Medulla oblongata (tissue), 1 donor: Measurements from ENCODE around the gene SLC8A1.

Experiments used
- DNase-seq: peaks from one replicate; pipeline ENCODE4 v3.0.0-alpha.2; 2015; ENCODE audit errors: extremely low spot score

SLC8A1 gene

DNA sequence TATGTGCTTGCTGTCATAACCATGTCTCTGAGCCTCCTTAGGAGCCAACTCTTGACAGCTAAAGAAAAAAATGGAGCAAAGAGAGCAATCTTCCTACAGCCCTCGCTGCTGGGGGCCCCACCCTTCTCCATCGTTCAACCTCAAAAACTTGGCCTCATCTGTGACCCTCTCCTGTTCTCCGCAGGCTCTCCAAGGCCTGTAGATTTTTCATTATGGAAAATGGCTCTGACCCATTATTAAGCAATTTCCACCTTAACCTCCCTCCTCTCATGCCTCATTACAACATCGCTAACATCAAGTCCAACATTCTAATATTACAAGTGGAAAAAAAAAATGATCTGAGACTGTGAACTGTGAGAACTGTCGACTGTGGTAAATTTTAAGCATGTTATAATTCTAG, 98.7 kb downstream of the SLC8A1 start:
- DNase-seq: no peak

DNA sequence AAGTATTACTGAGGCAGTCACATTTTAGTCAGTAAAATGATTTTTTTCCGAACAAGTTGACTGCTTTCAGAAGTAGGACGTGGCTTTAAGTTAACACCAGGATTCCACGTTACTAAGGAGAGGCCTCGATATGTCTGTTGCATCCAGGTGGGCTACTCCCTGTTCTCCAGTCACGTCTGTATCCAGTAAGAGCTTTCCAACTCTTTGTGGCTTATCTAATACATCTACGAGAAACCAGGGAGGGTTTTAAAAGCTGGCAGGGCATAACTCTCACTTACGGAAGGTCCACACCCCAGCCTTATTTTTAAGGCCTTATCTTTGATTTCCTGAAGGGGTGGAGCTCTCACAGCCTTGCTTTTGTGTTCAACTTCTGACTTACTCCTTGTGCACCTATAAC, 99.2 kb downstream of the SLC8A1 start:
- DNase-seq: no peak

DNA sequence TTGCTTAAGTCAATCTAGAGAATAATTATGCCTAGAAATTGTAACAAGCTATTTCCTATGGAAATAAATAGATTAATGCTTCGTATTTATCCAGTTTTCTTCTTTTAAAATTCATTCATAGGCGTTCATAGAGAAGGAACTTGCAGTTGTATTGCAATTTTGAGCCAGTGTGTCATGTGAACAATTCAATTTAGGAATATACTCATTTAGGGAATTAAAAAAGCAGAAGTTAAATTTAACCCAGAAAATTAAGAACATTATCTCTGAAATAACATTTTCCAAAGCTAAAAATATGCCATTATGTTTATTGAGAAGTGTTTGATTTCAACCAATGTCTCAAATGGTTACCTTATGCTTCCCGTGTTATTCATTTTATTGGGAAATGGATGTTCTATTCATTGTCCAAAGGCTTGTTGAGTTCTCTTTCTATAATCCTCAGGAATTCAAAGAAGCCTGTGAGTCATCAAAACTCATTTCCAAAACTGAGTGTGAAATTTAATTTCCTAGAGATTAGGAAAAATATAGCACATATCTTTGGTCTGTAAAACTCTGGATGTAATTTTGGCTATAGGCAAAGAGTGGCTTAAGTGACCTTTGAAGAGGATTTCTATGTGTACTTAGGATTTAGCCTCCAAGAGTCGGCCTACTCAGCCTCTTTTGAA, 99.7 kb downstream of the SLC8A1 start:
- no peak for DNase-seq

DNA sequence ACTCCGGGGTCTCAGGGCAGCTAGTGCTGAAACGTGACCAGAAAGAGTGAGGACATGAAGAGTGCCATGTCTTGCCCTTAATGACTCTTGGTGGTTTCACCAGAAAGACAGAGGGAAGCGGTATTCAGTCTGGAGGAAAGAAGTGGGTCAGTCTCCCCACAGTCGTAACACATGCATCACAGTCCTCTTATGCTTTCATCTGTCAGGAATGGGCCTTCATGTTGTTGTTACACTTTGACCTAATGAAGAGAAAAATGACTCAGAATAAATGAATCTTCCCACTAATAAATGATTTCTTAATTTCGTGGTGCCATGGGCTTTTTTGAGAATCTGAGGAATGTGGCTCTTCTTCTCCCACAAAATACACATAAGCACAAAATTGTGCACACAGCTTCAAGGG, 103.2 kb downstream of the SLC8A1 start:
- no peak for DNase-seq

DNA sequence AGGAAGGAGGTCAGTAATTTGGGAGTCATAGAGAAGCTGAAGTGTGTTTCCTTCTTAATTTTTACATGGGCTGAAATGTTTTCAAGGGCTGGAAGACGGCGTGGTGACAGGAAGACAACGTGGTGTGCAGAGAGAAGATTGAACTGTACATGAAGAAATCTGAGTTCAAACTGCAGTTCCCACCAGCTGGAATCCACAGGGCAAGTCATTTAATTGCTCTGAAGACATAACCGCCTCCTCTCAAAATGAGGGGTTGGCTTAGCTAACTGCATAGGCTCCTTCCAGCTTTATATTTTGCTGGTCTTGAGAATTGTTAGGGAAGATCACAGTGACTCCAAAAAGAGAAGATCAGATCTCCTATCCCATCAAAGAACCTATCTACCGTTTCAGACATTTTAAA, 103.9 kb downstream of the SLC8A1 start:
- DNase-seq: no peak

DNA sequence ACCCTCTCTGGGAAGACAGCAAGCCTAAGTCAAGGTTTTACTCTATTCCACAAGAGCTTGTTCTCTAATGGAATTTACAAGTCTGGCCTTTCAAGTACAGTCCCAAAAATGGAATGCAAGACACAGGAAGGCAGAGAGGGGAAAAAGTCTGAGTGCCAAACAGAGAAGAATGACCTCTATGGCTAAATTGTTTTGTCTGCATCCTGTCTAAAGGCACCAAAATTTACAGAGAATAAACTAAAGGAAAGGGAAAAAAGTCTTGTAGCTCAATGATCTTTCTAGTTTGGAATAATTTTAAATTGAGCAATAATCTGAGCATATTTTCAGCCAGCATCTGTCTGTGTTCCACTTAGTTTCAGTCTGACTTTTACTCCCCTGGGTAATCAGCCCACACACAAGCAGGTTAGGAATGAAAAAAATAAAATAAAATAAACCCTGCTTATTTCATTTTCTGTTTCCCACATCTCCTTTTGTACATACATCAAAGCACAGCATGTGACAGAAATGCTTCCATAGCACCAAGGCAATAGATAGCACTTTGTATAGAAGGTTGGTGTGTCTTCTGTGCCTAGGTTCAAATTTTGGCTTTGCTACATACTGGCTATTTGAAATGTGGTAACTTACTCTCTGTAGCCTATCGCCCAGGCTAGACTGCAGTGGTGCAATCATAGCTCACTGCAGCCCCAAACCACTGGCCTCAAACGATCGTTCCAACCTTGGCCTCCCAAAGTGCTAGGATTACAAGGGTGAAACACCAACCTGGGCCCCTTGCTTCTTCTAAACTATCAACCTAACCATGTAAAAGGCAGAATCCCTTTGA, 105.1 kb downstream of the SLC8A1 start:
- DNase-seq: no peak

DNA sequence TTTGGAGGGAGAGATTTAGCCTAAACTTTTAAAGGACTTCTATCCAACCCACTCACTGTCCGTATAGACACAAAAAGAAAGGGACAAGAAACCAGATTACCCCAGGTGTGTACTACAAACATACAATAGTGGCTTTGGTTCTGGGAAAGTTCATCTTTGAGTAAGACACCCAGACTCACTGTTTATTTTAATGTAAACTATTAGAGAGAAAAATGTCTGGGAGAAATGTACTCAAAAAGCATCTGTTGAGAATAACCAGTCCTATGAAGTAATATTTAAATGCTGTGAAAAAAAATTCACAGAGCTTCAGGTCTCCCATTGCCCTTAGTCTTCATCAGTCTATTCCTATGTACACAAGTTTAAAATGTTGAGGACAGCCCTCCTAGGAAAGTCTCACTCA, 107.5 kb downstream of the SLC8A1 start:
- DNase-seq: no peak

DNA sequence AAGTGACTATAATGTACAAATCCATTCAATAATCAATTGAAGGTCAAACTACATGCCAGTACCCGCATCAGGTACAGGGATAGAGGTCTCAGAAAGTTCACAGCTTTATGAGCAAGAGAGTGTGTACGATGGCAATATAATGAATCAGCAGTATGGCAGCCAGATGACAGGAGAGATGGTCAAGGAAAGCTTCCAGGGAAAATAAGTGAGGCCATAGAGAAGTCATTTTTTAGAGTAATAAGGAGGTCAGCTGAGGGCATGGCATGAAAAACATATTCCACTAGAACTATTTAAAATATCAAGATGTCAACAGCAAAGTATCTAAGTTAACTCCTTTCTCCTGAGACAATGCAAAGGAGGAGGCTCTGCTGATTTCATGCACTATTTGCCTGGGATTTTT, 108.0 kb downstream of the SLC8A1 start:
- DNase-seq: no peak

DNA sequence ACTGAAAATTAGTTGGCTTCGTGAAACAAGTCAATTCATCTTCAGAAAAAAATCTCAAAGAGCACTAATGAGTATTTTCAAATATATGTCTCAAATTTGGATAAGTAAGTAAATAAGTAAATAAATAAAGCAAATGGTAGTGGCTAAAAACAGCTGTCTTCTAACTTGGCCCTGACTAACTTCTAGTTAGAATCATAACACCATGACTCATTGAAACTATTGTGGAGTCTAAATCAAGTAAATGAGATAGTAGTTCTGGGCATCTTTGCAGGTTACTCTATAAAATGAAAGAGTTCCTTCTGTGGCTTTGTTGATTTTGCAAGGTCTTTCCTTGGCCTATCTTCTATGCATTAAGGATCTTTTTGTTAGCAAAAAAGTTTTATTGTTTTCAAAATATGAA, 110.7 kb downstream of the SLC8A1 start:
- no peak for DNase-seq

DNA sequence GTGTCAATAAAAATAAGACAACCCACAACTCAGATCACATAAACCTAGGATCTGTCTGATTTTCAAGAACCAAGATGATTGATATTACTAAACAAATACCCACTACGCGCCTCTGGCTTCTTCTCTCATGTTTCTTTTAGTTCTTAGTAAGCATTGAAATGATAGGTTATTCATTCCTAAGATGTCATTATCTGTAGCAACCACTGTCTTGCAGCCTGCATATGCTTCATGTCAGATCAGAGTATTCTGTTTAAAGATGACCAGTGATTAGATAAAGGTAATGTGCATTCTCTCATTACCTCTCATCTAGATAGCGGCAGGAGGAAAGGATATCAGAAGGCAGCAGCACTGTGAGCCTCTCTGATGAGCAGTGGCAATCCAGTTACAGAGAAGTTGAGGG, 112.9 kb downstream of the SLC8A1 start:
- no peak for DNase-seq

DNA sequence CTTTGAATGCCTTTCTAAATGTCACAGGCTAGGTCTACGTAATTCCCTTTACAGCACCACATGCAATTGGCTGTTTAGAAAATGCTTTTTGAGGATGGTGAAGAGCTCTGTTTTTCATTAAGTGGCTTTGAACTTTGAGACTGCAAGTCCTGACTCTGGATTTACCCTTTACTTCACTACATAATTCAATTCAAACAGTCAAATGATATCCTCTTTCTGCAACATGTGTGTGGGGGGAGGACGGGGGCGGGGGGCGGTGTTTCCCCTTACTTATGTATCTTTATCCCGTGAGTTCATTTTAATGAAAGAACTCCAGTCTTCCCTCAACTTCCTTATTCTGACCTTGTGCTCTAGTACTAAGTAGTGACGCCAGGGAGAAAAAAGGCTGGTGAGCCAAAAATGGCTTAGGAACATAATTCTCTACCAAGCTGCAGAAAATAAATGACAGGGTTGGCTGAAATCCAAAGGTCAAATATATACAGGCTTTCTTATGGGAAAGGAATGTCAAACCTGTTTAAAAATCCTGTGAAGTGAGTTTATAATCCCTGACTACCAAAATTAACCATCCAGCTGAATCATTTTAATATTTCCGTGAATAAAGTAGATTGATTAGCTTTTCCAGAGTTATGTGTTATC, 119.6 kb downstream of the SLC8A1 start:
- peak; percentile 9 for DNase-seq

DNA sequence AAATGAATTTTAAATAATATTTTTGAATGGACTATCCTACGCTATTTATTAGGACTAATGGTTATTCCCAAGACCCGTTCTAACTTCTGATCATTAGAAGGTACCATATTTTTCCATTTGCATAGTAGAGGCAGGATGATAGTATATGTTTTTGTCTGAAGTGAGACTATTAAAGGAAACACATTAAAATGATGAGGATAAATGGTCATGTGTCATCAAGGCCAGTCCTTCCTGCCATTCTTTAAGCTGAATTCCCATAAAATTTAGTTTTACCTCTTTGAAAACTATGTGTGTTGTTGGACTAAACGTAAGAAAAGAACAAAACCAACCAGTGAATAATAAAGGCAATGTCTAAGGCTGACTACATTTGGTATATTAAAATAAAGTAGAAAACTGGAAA, 121.8 kb downstream of the SLC8A1 start:
- DNase-seq: no peak

DNA sequence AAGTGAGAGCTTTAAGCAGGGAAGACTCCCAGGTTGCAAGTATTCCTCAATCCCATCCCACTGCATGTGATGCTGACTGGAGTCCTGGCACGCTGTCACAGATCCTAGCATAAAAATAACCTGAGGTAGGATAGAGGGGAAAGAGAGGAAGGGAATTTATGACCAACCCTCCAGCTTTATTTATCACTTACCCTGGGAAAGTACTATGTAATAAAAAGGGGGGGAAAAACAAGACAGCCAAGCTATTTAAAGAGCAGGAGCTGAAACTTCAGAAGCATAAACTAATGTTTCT, 122.2 kb downstream of the SLC8A1 start:
- no peak for DNase-seq

DNA sequence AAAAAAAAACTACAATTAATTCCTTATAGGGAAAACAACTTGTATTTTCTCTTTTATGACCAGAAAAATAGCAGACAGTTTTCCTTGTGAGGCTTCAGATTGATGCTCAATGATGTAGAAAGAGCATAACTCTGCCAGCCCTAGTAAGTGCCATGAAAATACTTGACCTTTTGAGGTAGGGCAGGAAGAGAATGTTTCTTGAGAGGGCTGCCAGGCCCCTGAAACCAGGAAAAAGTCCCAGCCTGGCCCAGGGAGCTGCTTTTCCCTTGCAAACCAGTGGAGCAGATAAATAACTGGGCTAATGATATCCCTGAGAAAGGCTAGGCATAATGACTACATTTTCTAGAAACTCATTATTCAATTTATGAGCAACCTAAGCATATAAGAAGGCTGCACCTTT, 126.8 kb downstream of the SLC8A1 start:
- DNase-seq: peak; percentile 35

DNA sequence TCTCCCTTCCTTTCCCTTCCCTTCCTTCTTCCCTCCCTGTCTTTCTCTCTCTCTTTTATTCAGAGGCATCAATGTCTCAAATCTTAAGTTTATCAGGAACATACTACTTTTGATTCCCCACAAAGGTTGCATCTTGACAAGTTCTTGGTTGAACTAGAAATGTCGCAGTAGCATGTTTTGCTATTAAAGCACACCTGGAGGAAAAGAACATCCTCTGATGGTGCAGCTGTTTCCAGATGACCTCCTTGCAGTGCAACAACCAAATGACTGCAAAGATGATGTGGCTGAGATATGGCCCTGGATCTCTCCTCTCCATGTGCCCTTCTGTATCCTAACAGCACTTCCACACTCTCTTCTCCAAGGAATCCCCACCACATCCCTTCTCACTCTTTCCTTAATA, 127.2 kb downstream of the SLC8A1 start:
- no peak for DNase-seq

DNA sequence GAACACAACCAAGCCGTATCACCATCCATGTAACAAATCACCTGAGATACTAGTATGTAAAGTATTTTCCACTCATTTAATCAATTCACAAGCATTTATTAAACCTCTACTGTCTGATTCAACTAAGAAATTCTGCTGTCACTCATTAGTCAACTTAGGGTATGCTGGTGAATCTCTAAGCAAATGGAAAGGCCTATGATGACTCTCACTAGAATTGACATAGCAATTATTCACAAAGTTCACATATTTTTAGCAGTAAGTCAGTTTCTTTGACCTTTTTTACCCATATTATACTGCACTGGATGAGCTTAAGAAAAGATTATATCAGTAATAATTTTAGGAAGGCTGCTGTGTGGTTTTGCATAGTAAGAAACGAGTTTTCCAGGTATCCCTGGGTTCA, 130.1 kb downstream of the SLC8A1 start:
- no peak for DNase-seq

DNA sequence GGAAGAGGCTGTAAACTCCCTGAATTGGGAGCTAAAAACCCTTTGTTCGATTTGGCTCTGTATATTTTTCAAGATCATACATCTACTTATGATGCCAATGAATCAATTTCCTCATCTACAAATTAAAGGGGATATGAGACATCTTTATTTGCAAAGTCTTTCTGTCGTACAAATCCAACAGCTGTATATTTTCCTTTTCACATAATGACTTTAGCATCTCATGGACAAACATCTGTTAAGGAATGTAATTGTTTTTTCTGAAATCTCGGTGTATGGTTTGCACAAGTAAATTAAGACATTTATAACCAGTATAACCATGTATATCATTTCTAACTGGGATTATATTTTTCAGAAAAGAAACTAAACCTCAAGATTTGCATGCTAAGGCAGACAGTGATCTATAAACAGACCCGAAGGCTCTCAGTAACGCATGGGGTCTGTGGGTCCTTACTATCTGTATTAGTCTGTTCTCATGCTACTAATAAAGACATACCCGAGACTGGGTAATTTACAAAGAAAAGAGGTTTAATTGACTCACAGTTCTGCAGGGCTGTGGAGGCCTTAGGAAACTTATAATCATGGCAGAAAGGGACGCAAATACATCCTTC, 130.8 kb downstream of the SLC8A1 start:
- DNase-seq: no peak

DNA sequence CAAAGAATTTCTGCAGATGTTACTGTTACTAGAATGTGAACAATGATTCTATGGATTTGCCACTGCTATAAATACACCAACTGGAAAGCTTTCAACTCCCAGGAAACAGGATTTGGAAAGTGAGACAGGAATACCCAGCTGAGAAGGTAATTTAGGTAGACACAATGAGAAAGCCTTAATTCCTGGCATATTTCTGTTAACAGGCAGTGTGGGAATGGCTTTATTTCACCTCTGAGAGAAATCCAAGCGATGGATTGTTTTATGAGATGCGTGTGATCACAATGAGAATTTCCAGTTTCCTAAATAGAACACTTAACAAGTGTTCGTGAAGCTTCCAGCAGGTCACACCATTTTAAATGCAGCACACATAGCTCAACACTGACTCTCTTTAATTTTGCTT, 133.0 kb downstream of the SLC8A1 start:
- DNase-seq: no peak

DNA sequence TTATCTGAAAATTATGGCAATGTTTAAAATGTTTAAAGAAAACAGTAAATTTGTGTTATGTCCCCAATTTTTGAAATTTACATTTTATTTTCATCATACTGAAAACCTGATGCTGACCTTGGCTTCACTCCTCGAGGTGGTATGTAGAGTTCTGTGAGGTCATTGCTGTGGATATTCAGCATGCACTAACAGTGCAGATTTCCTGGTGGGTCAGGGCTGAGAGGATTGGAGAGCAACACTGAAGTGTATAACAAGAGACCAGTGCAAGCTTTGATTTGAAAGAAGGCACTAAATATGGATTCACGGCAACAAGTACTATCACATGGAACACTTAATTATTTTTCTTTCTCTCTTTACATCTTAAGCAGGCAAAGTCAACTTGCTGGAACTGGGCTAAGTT, 134.1 kb downstream of the SLC8A1 start:
- no peak for DNase-seq

DNA sequence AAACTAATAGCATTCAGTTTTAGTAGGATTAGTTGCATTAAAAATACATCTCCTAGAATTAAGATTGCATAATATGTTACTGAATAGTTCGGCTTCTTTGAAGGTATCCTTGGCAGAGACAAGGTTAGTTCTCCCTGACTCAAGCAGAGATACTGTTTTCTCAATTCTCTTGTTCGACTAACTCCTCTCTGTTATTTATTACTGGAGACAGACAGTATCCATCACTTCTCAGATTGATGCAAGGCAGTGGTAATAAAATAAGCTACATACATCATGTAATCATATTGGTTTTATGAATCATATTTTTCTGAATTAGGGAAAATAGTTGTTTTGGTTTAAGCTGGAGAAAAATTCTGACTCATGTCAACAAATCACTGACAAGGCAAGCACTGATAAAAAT, 134.8 kb downstream of the SLC8A1 start:
- no peak for DNase-seq

DNA sequence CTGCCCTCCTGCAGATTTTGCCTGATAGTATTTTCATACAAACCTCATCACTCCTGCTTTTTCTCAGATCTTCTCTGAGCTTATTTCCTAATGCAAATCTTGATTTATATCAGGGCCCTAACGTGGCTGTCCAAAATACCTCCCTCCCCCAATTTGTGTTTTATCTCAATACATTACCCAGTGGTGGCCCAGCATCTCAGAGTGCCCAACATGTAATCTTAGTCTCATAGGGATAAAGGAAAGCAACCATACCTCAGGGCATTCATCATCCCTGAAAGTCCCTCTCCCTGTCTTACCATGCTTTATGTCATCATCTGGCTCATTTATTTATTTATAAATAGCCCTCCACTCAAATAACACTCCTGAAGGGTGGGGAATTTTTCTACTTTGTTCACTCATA, 135.3 kb downstream of the SLC8A1 start:
- DNase-seq: no peak

DNA sequence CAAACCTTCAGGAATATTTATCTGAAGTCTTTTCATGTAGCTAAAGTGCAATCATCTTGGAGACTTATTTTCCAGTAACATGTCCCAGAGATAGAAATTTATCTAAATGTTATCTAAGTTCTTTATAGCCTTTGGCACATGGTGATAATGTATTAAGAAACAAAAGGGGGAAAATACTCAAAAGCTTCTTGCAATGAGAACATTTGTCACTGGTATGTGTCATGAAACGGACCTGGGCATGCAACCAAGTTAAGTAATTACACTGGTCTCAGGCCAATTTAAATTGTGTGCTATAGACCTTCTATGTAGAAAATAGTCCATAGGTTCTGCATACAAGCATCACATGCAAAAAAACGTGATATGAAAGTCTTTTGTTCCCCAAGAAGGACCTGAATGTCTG, 136.2 kb downstream of the SLC8A1 start:
- DNase-seq: no peak

DNA sequence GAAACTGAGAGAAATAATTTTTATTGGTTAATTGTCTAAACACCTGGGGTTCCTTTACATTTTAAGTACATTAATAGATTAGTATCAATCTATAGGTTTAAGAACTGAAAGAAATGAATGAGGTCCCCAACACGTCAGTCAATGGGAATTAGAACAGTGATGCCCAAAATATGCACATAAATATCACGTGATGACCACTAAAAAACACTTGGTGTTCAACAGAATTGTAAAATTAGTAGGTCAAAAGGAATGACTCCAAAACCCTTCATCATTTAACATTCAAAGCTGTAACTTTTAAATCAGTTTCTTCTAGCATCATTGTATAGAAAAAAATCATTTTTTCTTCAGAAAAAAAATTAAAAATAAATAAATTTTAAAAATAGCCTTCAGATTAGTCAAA, 140.9 kb downstream of the SLC8A1 start:
- DNase-seq: no peak
